Mesenchymal stem cell (in vitro differentiated cells and primary cell): Measurements from ENCODE around the gene ATP5ME.

ENCODE experiments used
- DNase-seq: peaks from one replicate; pipeline ENCODE4 v3.0.0-alpha.2; 2013
- H2AFZ ChIP-seq: one replicate; pipeline ENCODE4 v1.6.1; 2013; ENCODE audit warnings: low read depth, mild to moderate bottlenecking, control low read depth, inconsistent platforms, low read length, moderate library complexity
- H2AK5ac ChIP-seq: 2 replicates; pipeline ENCODE4 v1.6.1; 2013; ENCODE audit warnings: low read length, moderate library complexity, mild to moderate bottlenecking, inconsistent platforms; ENCODE audit not compliant: severe bottlenecking
- H2BK120ac ChIP-seq: one replicate; pipeline ENCODE4 v1.6.1; 2013; ENCODE audit warnings: low read depth, mild to moderate bottlenecking, inconsistent platforms, low read length, moderate library complexity
- H2BK12ac ChIP-seq, 2 experiments: one replicate each; pipeline ENCODE4 v1.6.1; 2013; ENCODE audit warnings: inconsistent platforms in 2 of 2, low read length in 2 of 2, mild to moderate bottlenecking in 2 of 2, moderate library complexity in 2 of 2, control low read depth in 1 of 2
- H2BK15ac ChIP-seq: one replicate; pipeline ENCODE4 v1.6.1; 2013; ENCODE audit warnings: mild to moderate bottlenecking, low read depth, inconsistent platforms; ENCODE audit not compliant: poor library complexity, severe bottlenecking
- H2BK5ac ChIP-seq: 2 replicates; pipeline ENCODE4 v1.6.1; 2013; ENCODE audit warnings: low read depth, mild to moderate bottlenecking, low read length, control low read depth, inconsistent platforms; ENCODE audit not compliant: poor library complexity, severe bottlenecking
- H3K14ac ChIP-seq, 2 experiments: one replicate each; pipeline ENCODE4 v1.6.1; 2013; ENCODE audit warnings: inconsistent platforms in 2 of 2, low read length in 2 of 2, control low read depth in 1 of 2, mild to moderate bottlenecking in 1 of 2, moderate library complexity in 1 of 2
- H3K18ac ChIP-seq, 2 experiments: one replicate each; pipeline ENCODE4 v1.6.1; 2013; ENCODE audit warnings: inconsistent platforms in 2 of 2, low read length in 2 of 2, control low read depth in 1 of 2, low read depth in 1 of 2, mild to moderate bottlenecking in 1 of 2
- H3K23ac ChIP-seq, 2 experiments: one replicate each; pipeline ENCODE4 v1.6.1; 2013; ENCODE audit warnings: inconsistent platforms in 2 of 2, low read length in 2 of 2, mild to moderate bottlenecking in 2 of 2, moderate library complexity in 2 of 2, control low read depth in 1 of 2
- H3K27ac ChIP-seq: 2 replicates; pipeline ENCODE4 v1.5.1; 2013; ENCODE audit warnings: mild to moderate bottlenecking, moderate library complexity, low read length, control low read depth, inconsistent platforms; ENCODE audit not compliant: poor library complexity, severe bottlenecking
- H3K27me3 ChIP-seq, 2 experiments: 2 replicates each; pipeline versions ENCODE4 v1.6.1 to v1.7.0; 2013; ENCODE audit warnings: low read length in 2 of 2, mild to moderate bottlenecking in 2 of 2, moderate library complexity in 2 of 2, control low read depth in 1 of 2, inconsistent platforms in 1 of 2; ENCODE audit not compliant: control insufficient read depth in 1 of 2, insufficient read depth in 1 of 2
- H3K36me3 ChIP-seq, 2 experiments: 2 replicates each; pipeline versions ENCODE4 v1.6.1 to v1.7.0; 2013; ENCODE audit warnings: low read length in 2 of 2, control low read depth in 1 of 2, inconsistent platforms in 1 of 2, low read depth in 1 of 2, mild to moderate bottlenecking in 1 of 2; ENCODE audit not compliant: insufficient read depth in 2 of 2, control insufficient read depth in 1 of 2
- H3K4ac ChIP-seq, 2 experiments: one replicate each; pipeline ENCODE4 v1.6.1; 2013; ENCODE audit warnings: inconsistent platforms in 2 of 2, low read length in 2 of 2, mild to moderate bottlenecking in 2 of 2, moderate library complexity in 2 of 2, control low read depth in 1 of 2, low read depth in 1 of 2
- H3K4me1 ChIP-seq: 2 replicates; pipeline ENCODE4 v1.6.1; 2013; ENCODE audit warnings: low read depth, low read length, control low read depth; ENCODE audit not compliant: control insufficient read depth, insufficient read depth
- H3K4me2 ChIP-seq: 2 replicates; pipeline ENCODE4 v1.6.1; 2013; ENCODE audit warnings: low read length, mild to moderate bottlenecking, inconsistent platforms; ENCODE audit not compliant: poor library complexity, severe bottlenecking
- H3K4me3 ChIP-seq, 2 experiments: 2 replicates each; pipeline versions ENCODE4 v1.5.1 to v1.7.0; 2013; ENCODE audit warnings: low read length in 2 of 2, mild to moderate bottlenecking in 2 of 2, control low read depth in 1 of 2, low read depth in 1 of 2; ENCODE audit not compliant: insufficient read depth in 1 of 2
- H3K79me1 ChIP-seq: replicated peaks from 2 replicates; pipeline ENCODE4 v1.6.1; 2013; ENCODE audit warnings: mild to moderate bottlenecking, control low read depth, low read length, inconsistent platforms; ENCODE audit not compliant: poor library complexity, severe bottlenecking
- H3K9ac ChIP-seq: 2 replicates; pipeline ENCODE4 v1.7.0; 2013; ENCODE audit warnings: mild to moderate bottlenecking, low read length, moderate library complexity
- H3K9me3 ChIP-seq: 2 replicates; pipeline ENCODE4 v1.7.0; 2013; ENCODE audit warnings: mild to moderate bottlenecking, low read length; ENCODE audit not compliant: control insufficient read depth
- H4K8ac ChIP-seq: one replicate; pipeline ENCODE4 v1.6.1; 2013; ENCODE audit warnings: inconsistent platforms, mild to moderate bottlenecking, low read length, moderate library complexity
- H4K91ac ChIP-seq: one replicate; pipeline ENCODE4 v1.6.1; 2013; ENCODE audit warnings: mild to moderate bottlenecking, low read length, inconsistent platforms
- WGBS: methylation state at CpG from one replicate; pipeline ENCODE4 v1.1.7; 2013; ENCODE audit warnings: mixed read lengths; 5-methylcytosine and 5-hydroxymethylcytosine counted together

The ATP5ME gene

GRCh38 chr4:664713-665231, 9.3 kb downstream of the ATP5ME start:
- Histone ChIP-seq H3K4me1 (peaks cover 9% of the 10 kb centered on the region), H3K9ac (no peak overlapping the region), H3K9me3 (no peaks in the 10 kb centered on the region), H3K18ac (no peak overlapping the region), H2BK15ac (no peak overlapping the region), H2BK120ac (no peak overlapping the region), H2BK12ac (no peak overlapping the region), H4K8ac (no peak overlapping the region), H2BK5ac (no peak overlapping the region), H3K27me3 (peaks cover 0 to 51% of the 10 kb centered on the region in 2 experiments), H3K27ac (no peak overlapping the region), H3K79me1 (no peaks in the 10 kb centered on the region), H3K36me3 (no peaks in the 10 kb centered on the region), H2AK5ac (no peak overlapping the region), H3K4me2 (no peak overlapping the region), H3K4me3 (no peak overlapping the region), H3K14ac (no peak overlapping the region), H3K4ac (no peak overlapping the region), H4K91ac (no peak overlapping the region), H2AFZ (no peak overlapping the region), H3K23ac (no peak overlapping the region)
- DNase-seq = no peak
- 98% methylated on average over 24 of the region's 24 CpGs for WGBS

GRCh38 chr4:663438-664428, 10.3 kb downstream of the ATP5ME start:
- 26% methylated on average over 55 of the region's 80 CpGs for WGBS
- Histone ChIP-seq H3K4me2 (peak overlapping the region; percentile 51), H2BK12ac (peak overlapping the region in 1 of 2 experiments; percentile 42)

GRCh38 chr4:663046-663437, 11.0 kb downstream of the ATP5ME start:
- H3K4me3 ChIP-seq = peak overlapping the region in 1 of 2 experiments; percentile 52
- H4K8ac ChIP-seq = peak overlapping the region; percentile 30
- peak overlapping the region; percentile 39 for H2BK15ac ChIP-seq
- H3K18ac ChIP-seq = no peak overlapping the region
- DNase-seq = no peak
- no peak overlapping the region for H3K14ac ChIP-seq
- H3K4me2 ChIP-seq = peak overlapping the region; percentile 51
- no peak overlapping the region for H2AFZ ChIP-seq
- WGBS = 83% methylated on average over 20 of the region's 20 CpGs
- H4K91ac ChIP-seq = peak overlapping the region; percentile 47
- peaks cover 0 to 51% of the 10 kb centered on the region in 2 experiments for H3K27me3 ChIP-seq
- H2BK120ac ChIP-seq = no peak overlapping the region
- no peaks in the 10 kb centered on the region for H3K36me3 ChIP-seq
- H2BK12ac ChIP-seq = no peak overlapping the region
- peak overlapping the region in 1 of 2 experiments; percentile 54 for H3K4ac ChIP-seq
- H3K79me1 ChIP-seq = no peaks in the 10 kb centered on the region
- no peak overlapping the region for H3K27ac ChIP-seq
- no peak overlapping the region for H2BK5ac ChIP-seq
- no peaks in the 10 kb centered on the region for H3K9me3 ChIP-seq
- no peak overlapping the region for H3K9ac ChIP-seq
- H3K4me1 ChIP-seq = peaks cover 10% of the 10 kb centered on the region
- H2AK5ac ChIP-seq = no peak overlapping the region
- no peak overlapping the region for H3K23ac ChIP-seq

More at GRCh38 chr4:663438-664428, 10.3 kb downstream of the ATP5ME start:
- Histone ChIP-seq H4K8ac (peak overlapping the region; percentile 91), H2BK5ac (no peak overlapping the region), H3K27ac (no peak overlapping the region), H2BK120ac (no peak overlapping the region), H3K4me3 (peak overlapping the region in 1 of 2 experiments; percentile 52), H3K23ac (no peak overlapping the region), H3K36me3 (no peaks in the 10 kb centered on the region), H2AFZ (peak overlapping the region; percentile 69), H3K4ac (peak overlapping the region; percentile 37 to 54), H3K18ac (peak overlapping the region in 1 of 2 experiments; percentile 37), H3K27me3 (peaks cover 0 to 51% of the 10 kb centered on the region in 2 experiments), H4K91ac (peak overlapping the region; percentile 52), H3K4me1 (peaks cover 9% of the 10 kb centered on the region), H3K14ac (no peak overlapping the region), H3K79me1 (no peaks in the 10 kb centered on the region), H2BK15ac (peak overlapping the region; percentile 44), H3K9me3 (no peaks in the 10 kb centered on the region), H2AK5ac (no peak overlapping the region), H3K9ac (no peak overlapping the region)
- DNase-seq = no peak
